Measurements from ENCODE around the gene FOXA2.

FOXA2 gene

GRCh38 chr20:22619806-22620205, 35.4 kb upstream of the FOXA2 start:
- TF ChIP-seq, protein P1, sequence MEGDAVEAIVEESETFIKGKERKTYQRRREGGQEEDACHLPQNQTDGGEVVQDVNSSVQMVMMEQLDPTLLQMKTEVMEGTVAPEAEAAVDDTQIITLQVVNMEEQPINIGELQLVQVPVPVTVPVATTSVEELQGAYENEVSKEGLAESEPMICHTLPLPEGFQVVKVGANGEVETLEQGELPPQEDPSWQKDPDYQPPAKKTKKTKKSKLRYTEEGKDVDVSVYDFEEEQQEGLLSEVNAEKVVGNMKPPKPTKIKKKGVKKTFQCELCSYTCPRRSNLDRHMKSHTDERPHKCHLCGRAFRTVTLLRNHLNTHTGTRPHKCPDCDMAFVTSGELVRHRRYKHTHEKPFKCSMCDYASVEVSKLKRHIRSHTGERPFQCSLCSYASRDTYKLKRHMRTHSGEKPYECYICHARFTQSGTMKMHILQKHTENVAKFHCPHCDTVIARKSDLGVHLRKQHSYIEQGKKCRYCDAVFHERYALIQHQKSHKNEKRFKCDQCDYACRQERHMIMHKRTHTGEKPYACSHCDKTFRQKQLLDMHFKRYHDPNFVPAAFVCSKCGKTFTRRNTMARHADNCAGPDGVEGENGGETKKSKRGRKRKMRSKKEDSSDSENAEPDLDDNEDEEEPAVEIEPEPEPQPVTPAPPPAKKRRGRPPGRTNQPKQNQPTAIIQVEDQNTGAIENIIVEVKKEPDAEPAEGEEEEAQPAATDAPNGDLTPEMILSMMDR (IDR thresholded peaks at IDR 0.05; ENCODE audit: low read depth, low read length) = no peak
- no peak for DNase-seq (ENCODE audit: low read depth in 2 of 2)
- no peak overlapping the region for H3K4me3 ChIP-seq (replicated peaks in 1 of 2; ENCODE audit: low read depth in 2 of 2, low read length in 2 of 2)

DNA sequence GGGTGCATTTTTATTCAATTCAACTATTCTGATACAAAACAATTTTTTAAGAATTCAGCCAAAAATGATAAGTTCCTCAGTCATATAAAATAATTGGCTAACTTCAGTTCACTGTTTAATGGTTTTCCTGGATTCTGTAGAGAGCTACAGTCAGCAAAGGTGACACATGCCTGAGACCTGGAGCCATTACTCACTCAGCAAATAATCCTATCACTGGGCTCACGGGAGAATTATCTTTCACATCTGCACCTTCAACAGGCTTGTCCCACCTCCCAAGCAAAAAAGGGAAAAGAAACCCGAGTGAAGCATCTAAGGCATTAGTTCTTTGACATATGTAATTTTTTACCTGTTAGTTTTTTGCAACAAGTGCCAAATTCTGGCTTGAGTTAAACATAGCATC, 34.9 kb upstream of the FOXA2 start:
- H3K4me3 ChIP-seq (replicated peaks in 1 of 2; ENCODE audit: low read depth in 2 of 2, low read length in 2 of 2) = no peak overlapping the region
- DNase-seq (ENCODE audit: low read depth in 2 of 2) = no peak
- TF ChIP-seq, protein P1 (IDR thresholded peaks at IDR 0.05; ENCODE audit: low read depth, low read length) = no peak

DNA sequence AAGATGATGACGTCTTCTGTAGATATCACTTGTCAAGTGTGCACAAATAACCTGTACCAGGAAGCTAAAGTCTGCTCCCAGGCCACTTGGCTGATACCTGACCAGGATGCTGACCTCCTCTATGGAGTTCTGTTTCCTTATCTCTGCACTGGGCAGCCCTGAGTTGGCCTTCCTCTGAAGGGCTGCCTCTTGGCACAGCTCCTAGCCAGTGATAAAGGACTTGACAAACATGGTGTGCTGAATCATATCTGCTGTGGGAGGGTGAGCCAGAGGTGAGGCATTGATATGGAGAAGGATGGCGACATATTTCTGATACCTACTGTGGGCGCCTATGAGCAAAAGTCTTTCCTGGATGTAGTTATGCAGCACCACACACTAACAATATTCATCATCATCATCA, 32.8 kb upstream of the FOXA2 start:
- TF ChIP-seq, protein P1 (IDR thresholded peaks at IDR 0.05; ENCODE audit: low read depth, low read length) = no peak
- DNase-seq (ENCODE audit: low read depth in 2 of 2) = no peak

GRCh38 chr20:22616551-22616950, 32.2 kb upstream of the FOXA2 start:
- no peak for DNase-seq (ENCODE audit: low read depth in 2 of 2)
- TF ChIP-seq, protein P1 (IDR thresholded peaks at IDR 0.05; ENCODE audit: low read depth, low read length) = no peak
- H3K4me3 ChIP-seq (replicated peaks in 1 of 2; ENCODE audit: low read depth in 2 of 2, low read length in 2 of 2) = no peak overlapping the region

More for the DNA sequence above, 32.8 kb upstream of the FOXA2 start:
- H3K4me3 ChIP-seq (replicated peaks in 1 of 2; ENCODE audit: low read depth in 2 of 2, low read length in 2 of 2) = no peak overlapping the region

- TF ChIP-seq, protein P1 (IDR thresholded peaks at IDR 0.05; ENCODE audit: low read depth, low read length) = no peak
- no peak for DNase-seq (ENCODE audit: low read depth in 2 of 2)
- H3K4me3 ChIP-seq (replicated peaks in 1 of 2; ENCODE audit: low read depth in 2 of 2, low read length in 2 of 2) = no peak overlapping the region
Measured at GRCh38 chr20:22615425-22615824, 31.1 kb upstream of the FOXA2 start.

- H3K4me3 ChIP-seq (replicated peaks in 1 of 2; ENCODE audit: low read depth in 2 of 2, low read length in 2 of 2) = no peak overlapping the region
- TF ChIP-seq, protein P1 (IDR thresholded peaks at IDR 0.05; ENCODE audit: low read depth, low read length) = no peak
- DNase-seq (ENCODE audit: low read depth in 2 of 2) = no peak
Measured at GRCh38 chr20:22611636-22612035, 27.3 kb upstream of the FOXA2 start.

DNA sequence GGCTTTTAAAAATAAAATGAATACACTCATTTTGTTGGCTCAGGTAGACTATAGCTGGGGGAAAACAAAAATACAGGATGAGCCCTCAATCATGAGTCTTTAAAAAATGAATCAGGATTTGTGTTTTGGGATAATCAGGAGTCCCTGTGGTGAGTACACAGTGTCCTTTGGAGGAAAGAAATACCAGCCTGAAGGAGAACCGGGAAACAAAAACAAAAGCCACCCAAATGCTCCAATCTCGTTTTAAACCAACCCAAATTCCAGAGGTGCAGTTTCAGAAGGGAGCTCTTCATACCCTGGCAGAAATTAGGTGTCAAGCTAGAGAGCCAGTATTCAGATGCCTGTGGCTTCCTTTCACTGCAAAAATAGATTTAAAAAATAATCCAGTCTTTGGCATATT, 23.3 kb upstream of the FOXA2 start:
- TF ChIP-seq, protein P1 (IDR thresholded peaks at IDR 0.05; ENCODE audit: low read depth, low read length) = no peak
- H3K4me3 ChIP-seq (replicated peaks in 1 of 2; ENCODE audit: low read depth in 2 of 2, low read length in 2 of 2) = no peak overlapping the region
- DNase-seq (ENCODE audit: low read depth in 2 of 2) = no peak
